HL-60 (cell line): ENCODE results near the gene TEKT3.

Experiments used
- DNase-seq, 2 experiments: peaks; one replicate each; pipeline ENCODE4 v3.0.0-alpha.2; 2010 to 2020; ENCODE audit warnings: low read depth in 1 of 2, low spot score in 1 of 2
- H3K27ac ChIP-seq: fragments of 250-450 bp; sonication (Bioruptor Pico); replicated peaks from 2 replicates; pipeline ENCODE4 v1.5.1; 2020; ENCODE audit warnings: mild to moderate bottlenecking, moderate library complexity
- H3K27me3 ChIP-seq: fragments of 250-450 bp; sonication (Bioruptor Pico); 2 replicates; pipeline ENCODE4 v1.5.1; 2021; ENCODE audit warnings: mild to moderate bottlenecking, moderate library complexity; ENCODE audit not compliant: insufficient read depth, poor library complexity, severe bottlenecking
- H3K4me3 ChIP-seq: replicated peaks from 2 replicates; pipeline ENCODE4 v1.5.1; 2011; ENCODE audit warnings: mild to moderate bottlenecking, control low read depth, low read length; ENCODE audit not compliant: insufficient read depth
- GABPA ChIP-seq: IDR thresholded peaks from 2 replicates; pipeline ENCODE4 v1.6.1; 2012; ENCODE audit warnings: low read depth
- POLR2AphosphoS5 ChIP-seq: IDR thresholded peaks from 2 replicates; pipeline ENCODE4 v1.6.1; 2012; ENCODE audit warnings: low read depth
- SPI1 ChIP-seq: IDR thresholded peaks from 2 replicates; pipeline ENCODE4 v1.6.1; 2012; ENCODE audit warnings: low read depth, mild to moderate bottlenecking, borderline replicate concordance
- TF ChIP-seq, protein P1 (sequence below): IDR thresholded peaks from 2 replicates; pipeline ENCODE4 v1.6.1; 2012; ENCODE audit warnings: low read depth; ENCODE audit not compliant: insufficient replicate concordance
- TF ChIP-seq, protein P2 (sequence below): IDR thresholded peaks from one replicate; pipeline ENCODE4 v1.5.1; 2011; ENCODE audit warnings: low read length, control low read depth, inconsistent platforms; ENCODE audit not compliant: insufficient read depth

Gene TEKT3

GRCh38 chr17:15323131-15323530 is 18.3 kb downstream of the TEKT3 start:
- H3K27ac ChIP-seq, result no peak overlapping the region
- H3K27me3 ChIP-seq, result no peaks in the 10 kb centered on the region
- no peak for DNase-seq
- no peak overlapping the region for H3K4me3 ChIP-seq
- TF ChIP-seq, protein P1, sequence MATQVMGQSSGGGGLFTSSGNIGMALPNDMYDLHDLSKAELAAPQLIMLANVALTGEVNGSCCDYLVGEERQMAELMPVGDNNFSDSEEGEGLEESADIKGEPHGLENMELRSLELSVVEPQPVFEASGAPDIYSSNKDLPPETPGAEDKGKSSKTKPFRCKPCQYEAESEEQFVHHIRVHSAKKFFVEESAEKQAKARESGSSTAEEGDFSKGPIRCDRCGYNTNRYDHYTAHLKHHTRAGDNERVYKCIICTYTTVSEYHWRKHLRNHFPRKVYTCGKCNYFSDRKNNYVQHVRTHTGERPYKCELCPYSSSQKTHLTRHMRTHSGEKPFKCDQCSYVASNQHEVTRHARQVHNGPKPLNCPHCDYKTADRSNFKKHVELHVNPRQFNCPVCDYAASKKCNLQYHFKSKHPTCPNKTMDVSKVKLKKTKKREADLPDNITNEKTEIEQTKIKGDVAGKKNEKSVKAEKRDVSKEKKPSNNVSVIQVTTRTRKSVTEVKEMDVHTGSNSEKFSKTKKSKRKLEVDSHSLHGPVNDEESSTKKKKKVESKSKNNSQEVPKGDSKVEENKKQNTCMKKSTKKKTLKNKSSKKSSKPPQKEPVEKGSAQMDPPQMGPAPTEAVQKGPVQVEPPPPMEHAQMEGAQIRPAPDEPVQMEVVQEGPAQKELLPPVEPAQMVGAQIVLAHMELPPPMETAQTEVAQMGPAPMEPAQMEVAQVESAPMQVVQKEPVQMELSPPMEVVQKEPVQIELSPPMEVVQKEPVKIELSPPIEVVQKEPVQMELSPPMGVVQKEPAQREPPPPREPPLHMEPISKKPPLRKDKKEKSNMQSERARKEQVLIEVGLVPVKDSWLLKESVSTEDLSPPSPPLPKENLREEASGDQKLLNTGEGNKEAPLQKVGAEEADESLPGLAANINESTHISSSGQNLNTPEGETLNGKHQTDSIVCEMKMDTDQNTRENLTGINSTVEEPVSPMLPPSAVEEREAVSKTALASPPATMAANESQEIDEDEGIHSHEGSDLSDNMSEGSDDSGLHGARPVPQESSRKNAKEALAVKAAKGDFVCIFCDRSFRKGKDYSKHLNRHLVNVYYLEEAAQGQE, result no peak
- TF ChIP-seq GABPA (no peak), SPI1 (no peak), POLR2AphosphoS5 (no peak)
- TF ChIP-seq, protein P2, sequence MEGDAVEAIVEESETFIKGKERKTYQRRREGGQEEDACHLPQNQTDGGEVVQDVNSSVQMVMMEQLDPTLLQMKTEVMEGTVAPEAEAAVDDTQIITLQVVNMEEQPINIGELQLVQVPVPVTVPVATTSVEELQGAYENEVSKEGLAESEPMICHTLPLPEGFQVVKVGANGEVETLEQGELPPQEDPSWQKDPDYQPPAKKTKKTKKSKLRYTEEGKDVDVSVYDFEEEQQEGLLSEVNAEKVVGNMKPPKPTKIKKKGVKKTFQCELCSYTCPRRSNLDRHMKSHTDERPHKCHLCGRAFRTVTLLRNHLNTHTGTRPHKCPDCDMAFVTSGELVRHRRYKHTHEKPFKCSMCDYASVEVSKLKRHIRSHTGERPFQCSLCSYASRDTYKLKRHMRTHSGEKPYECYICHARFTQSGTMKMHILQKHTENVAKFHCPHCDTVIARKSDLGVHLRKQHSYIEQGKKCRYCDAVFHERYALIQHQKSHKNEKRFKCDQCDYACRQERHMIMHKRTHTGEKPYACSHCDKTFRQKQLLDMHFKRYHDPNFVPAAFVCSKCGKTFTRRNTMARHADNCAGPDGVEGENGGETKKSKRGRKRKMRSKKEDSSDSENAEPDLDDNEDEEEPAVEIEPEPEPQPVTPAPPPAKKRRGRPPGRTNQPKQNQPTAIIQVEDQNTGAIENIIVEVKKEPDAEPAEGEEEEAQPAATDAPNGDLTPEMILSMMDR, result no peak

DNA sequence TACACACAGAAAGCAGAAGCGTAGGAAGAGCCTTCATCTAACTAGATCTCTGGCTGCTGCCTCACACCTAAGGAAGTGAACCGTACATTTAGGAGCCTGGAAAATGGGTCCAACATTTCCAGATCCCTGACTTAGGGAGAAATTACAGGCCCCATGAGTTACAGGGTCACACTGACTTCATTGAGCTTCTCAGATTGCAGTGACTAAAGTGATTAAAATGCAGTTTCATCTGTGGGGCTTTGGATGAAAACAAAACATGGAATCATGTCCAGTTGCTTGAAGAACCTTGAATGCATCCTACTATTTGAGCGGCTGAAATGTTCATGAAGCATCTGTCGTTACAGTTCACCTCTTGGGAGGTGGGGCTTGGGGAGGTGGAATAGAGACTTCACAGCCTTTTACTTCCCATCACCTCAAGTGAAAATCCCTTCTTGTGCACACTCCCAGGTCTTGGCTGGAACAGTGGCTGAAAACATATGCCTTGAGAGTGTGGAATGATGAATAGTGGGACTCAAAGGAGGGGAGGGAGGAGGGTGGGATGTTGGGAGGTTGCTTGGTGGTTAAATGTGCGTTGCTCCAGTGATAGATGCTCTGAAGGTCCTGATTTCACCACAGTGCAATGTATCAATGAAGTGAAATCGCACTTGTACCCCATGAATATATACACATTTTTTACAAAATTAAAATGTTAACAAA is 19.7 kb downstream of the TEKT3 start:
- H3K27ac ChIP-seq, result no peak overlapping the region
- no peaks in the 10 kb centered on the region for H3K27me3 ChIP-seq
- TF ChIP-seq, protein P2, result no peak
- H3K4me3 ChIP-seq, result no peak overlapping the region
- DNase-seq, result no peak

GRCh38 chr17:15319452-15320010 is 21.9 kb downstream of the TEKT3 start:
- TF ChIP-seq POLR2AphosphoS5 (no peak), SPI1 (no peak), GABPA (no peak)
- TF ChIP-seq, protein P2, result no peak
- TF ChIP-seq, protein P1, result no peak
- no peak for DNase-seq
- Histone ChIP-seq H3K27ac (no peak overlapping the region), H3K27me3 (no peaks in the 10 kb centered on the region), H3K4me3 (no peak overlapping the region)

- no peak overlapping the region for H3K4me3 ChIP-seq
- TF ChIP-seq, protein P1, result no peak
- TF ChIP-seq GABPA, result no peak
- TF ChIP-seq, protein P2, result no peak
- DNase-seq, result no peak
- no peak overlapping the region for H3K27ac ChIP-seq
- H3K27me3 ChIP-seq, result no peaks in the 10 kb centered on the region
Measured at GRCh38 chr17:15311996-15312395, 29.4 kb downstream of the TEKT3 start.
